KOPT-K1 (cell line): ENCODE results near the gene RACK1.

ENCODE experiments used
- H3K27ac ChIP-seq: fragments of 200-600 bp; sonication (generic); 2 replicates; pipeline ENCODE4 v1.5.1; 2016; ENCODE audit warnings: antibody characterized with exemption, mild to moderate bottlenecking, low read depth, low read length; ENCODE audit not compliant: poor library complexity, severe bottlenecking
- H3K36me3 ChIP-seq: fragments of 200-600 bp; sonication (generic); 2 replicates; pipeline ENCODE4 v1.5.1; 2017; ENCODE audit warnings: antibody characterized with exemption, mild to moderate bottlenecking, low read length, moderate library complexity; ENCODE audit not compliant: insufficient read depth
- H3K9me3 ChIP-seq: fragments of 200-600 bp; sonication (generic); 2 replicates; pipeline ENCODE4 v1.5.1; 2017; ENCODE audit warnings: antibody characterized with exemption, low read length, mild to moderate bottlenecking; ENCODE audit not compliant: insufficient read depth, poor library complexity, severe bottlenecking

The RACK1 gene

DNA sequence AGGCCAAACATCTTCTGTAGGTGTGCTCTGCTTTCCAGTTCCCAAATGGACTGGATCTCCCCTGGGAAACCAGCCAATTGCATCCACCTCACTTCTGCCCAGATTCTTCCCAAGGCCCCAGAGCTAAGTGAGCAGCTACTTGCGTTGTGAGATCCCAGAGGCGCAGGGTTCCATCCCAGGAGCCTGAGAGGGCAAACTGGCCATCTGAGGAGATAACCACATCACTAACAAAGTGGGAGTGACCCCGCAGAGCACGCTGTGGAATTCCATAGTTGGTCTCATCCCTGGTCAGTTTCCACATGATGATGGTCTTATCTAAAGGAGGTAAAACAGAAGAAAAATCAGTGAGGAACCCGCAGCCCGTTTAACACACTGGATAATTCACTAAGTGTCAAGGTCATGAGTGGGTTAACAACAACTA, 1.7 kb downstream of the RACK1 start:
- no peaks in the 10 kb centered on the region for H3K9me3 ChIP-seq
- peak overlapping the region; percentile 86 for H3K27ac ChIP-seq
- peaks cover 67% of the 10 kb centered on the region for H3K36me3 ChIP-seq

DNA sequence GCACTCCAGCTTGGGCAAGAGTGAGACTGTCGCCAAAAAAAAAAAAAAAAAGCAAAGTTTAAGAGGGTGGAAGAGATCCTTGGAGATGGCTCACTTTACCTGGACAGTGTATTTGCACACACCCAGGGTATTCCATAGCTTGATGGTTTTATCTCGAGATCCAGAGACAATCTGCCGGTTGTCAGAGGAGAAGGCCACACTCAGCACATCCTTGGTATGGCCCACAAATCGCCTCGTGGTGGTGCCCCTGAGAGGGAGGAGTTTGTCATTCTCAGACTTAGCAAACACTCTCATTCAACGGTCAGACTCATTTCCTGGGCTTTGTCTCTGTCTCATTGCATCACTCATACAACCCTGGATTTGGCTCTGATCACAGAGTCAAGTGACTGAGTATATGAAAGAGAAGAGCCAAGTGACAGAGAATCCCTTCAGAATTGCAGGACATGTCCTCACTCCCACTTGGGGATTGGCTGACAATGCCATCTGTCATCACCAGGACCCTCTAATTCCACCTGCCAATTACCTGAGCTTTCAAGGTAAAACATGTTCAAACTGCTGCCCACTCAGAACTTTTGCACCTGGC, 2.2 kb downstream of the RACK1 start:
- Histone ChIP-seq H3K27ac (peak overlapping the region; percentile 86), H3K9me3 (no peaks in the 10 kb centered on the region), H3K36me3 (peaks cover 72% of the 10 kb centered on the region)

DNA sequence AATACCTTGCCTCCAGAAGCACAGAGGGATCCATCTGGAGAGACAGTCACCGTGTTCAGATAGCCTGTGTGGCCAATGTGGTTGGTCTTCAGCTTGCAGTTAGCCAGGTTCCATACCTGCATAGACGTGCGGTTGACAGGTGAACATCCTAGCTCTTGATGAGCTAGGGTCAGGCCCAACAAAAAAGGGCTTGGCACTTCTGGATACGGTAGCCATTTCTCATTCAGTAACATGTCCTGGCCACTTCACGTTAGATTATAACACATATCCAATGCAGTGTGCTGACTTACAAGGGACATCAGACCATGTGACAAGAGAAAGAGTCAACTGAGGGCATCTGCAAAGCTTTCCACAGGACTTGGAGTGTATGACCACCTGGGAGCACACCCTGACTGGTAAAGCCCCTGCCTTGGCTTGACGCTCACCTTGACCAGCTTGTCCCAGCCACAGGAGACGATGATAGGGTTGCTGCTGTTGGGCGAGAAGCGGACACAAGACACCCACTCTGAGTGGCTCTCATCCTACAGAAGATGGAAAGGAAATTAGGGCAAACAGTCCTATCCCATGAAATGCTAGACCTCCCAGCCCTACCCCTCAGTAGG, 4.5 kb downstream of the RACK1 start:
- Histone ChIP-seq H3K27ac (no peak overlapping the region), H3K9me3 (no peaks in the 10 kb centered on the region), H3K36me3 (peaks cover 95% of the 10 kb centered on the region)

DNA sequence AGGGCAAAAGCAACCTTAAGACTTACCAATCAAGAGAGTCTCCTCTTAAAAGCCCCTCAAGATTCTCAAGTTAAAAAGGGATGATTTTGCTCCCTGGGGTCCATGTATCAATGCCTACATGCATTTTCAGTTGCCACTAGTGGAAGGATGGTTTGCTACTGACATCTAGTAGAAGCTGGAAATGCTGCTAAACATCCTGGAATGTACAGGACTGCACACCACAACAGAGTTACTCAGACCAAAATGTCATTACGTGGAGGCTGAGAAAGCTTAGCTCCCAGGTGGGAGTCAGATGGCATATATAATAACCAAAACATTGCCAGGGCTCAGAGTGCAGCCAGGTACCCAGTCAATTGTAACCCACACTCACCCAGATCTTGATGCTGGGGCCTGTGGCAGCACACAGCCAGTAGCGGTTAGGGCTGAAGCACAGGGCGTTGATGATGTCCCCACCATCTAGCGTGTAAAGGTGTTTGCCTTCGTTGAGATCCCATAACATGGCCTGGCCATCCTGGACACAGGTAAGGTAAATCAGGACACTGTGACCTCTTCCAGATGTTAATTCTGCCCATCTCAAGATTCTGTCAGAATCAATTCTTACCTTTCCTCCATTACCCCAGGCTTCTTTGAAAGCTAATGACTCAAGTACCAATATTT, 5.8 kb downstream of the RACK1 start:
- no peaks in the 10 kb centered on the region for H3K9me3 ChIP-seq
- peaks cover 99% of the 10 kb centered on the region for H3K36me3 ChIP-seq
- no peak overlapping the region for H3K27ac ChIP-seq

GRCh38 chr5:181236954-181237641, 6.6 kb downstream of the RACK1 start:
- H3K9me3 ChIP-seq = no peaks in the 10 kb centered on the region
- H3K27ac ChIP-seq = no peak overlapping the region
- H3K36me3 ChIP-seq = peaks cover 99% of the 10 kb centered on the region

DNA sequence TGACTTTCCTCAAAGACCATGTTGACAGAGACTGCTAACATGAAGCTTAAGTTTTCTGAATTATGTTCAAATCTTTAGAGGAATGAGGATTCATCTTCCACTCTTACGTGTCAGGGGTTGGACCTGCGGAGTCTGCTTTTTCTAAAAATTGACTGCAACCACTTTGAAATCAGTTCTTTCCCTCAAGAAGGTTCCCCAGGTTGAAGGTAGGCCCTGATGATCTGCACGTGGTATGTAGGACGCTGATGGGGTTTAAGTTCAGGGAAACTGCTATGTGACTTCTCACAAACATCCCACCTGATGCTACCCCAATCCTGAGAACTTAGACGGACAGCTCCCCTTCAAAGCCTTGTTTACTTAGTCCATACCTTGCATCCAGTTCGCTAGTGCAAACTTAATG, 7.2 kb downstream of the RACK1 start:
- H3K36me3 ChIP-seq = peaks cover 99% of the 10 kb centered on the region
- H3K9me3 ChIP-seq = no peaks in the 10 kb centered on the region
- no peak overlapping the region for H3K27ac ChIP-seq

DNA sequence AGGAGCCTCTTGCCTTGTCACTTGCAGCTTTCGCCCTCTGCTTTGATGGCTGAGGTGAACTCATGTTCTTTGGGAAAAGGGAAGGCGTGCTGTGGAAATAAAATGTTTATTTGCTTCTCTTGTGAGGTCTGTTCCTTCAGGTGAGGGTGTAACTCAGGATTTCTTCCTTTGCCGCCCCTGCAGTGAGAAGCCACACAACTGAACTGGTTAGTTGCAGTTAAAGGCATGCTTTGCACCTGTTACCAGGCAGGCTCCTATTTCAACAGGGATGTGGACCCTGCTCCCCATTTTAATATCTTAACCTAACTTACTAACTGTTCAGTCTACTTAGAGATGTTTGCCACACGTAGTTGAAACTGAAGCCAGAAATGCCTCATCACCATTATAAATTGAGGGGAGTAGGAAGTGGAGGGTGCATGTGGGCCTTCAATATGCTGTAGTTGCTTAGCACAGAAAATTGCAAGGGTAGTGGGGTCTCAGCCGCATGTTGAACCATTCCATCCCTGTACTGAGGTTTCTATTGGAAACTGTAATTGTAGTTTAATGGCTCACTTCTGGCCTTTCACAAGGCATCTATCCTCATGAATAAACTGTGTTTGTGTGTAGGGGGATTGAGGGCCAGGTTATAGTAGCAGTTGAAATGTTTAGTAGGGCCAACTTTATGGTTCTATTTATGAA, 7.9 kb downstream of the RACK1 start:
- Histone ChIP-seq H3K27ac (no peak overlapping the region), H3K36me3 (peaks cover 99% of the 10 kb centered on the region), H3K9me3 (no peaks in the 10 kb centered on the region)

DNA sequence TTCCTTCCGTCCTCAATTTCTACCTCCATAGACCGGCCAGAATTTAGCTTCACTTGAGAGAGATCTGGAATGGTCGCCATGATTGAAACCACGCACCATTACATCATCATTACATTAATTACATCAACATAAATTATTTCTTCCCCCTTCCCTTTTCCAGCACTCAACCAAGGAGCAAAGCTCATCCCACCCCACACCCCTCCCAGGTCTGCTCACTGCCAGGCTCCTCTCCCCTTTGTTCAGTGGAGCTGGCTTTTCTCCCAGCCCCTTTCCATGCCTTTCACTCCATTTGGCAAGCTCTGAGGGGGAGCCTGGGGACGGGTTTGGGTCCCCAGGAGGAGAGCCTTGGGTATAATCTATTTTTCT, 8.4 kb downstream of the RACK1 start:
- Histone ChIP-seq H3K36me3 (peaks cover 96% of the 10 kb centered on the region), H3K27ac (no peak overlapping the region), H3K9me3 (no peaks in the 10 kb centered on the region)

DNA sequence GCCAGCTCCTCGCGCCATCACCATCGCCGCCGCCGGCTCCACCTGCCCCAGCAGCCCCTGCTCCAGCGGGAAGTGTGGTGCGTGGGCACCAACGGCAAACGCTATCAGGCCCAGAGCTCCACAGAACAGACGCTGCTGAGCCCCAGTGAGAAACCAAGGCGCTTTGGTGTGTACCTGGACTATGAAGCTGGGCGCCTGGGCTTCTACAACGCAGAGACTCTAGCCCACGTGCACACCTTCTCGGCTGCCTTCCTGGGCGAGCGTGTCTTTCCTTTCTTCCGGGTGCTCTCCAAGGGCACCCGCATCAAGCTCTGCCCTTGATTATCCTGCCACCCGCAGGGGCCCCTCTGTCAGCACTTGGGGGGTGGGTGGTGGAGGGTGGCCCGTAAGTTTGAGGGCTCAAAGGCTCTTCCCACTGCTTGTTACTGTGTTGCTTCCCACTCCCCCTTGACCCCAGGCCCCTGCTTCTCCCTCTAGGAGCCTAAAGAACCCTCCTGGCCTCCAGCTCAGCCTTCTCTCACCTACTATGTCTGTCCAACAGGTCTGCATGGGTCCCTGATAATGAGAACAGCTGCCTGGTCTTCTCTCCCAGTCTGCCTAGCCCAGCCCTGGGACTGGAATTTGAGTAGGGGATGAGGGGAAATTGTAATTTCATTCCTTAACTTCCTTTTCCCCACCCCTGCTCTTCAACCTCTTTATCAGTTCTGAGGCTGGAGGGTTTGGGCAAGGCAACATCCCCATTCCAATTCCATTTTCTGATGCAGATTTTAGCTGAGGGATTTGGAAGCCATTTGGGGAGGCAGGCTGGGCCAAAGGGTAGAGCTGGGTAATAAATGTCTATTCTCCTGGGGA, 9.0 kb downstream of the RACK1 start:
- H3K36me3 ChIP-seq = peaks cover 90% of the 10 kb centered on the region
- H3K9me3 ChIP-seq = no peaks in the 10 kb centered on the region
- no peak overlapping the region for H3K27ac ChIP-seq

GRCh38 chr5:181233801-181234454, 9.8 kb downstream of the RACK1 start:
- Histone ChIP-seq H3K9me3 (no peaks in the 10 kb centered on the region), H3K27ac (no peak overlapping the region), H3K36me3 (peaks cover 89% of the 10 kb centered on the region)

DNA sequence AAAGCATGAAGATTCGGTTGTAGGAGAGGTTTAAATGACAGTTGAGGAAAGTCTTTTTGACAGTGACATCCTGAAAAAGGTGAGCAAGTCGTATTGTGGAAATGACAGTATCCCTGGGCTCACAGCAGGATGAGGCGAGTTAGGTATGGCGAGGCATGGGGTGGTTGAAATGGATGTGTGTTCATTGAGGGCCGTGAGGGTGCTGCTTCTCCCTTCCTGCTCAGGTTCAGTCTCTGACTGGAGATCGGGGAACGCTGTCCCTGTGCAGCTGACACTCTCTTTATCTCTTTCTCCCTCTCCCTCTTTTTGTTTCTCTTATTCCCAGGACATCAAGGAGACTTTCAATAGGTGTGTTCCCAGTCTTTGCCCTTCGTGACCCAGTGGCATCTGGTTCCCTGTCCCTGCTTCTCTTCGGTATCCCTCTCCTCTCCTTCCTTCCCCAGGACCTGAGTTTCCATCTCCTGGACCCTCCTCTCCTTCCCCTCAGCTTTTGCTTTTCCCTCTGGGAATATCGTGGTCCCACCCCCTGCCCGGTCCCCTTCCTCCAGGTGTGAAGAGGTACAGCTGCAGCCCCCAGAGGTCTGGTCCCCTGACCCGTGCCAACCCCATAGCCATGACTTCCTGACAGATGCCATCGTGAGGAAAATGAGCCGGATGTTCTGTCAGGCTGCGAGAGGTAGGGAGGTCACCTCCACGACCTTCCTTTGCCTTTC, 10.5 kb downstream of the RACK1 start:
- Histone ChIP-seq H3K27ac (no peak overlapping the region), H3K9me3 (no peaks in the 10 kb centered on the region), H3K36me3 (peaks cover 83% of the 10 kb centered on the region)

DNA sequence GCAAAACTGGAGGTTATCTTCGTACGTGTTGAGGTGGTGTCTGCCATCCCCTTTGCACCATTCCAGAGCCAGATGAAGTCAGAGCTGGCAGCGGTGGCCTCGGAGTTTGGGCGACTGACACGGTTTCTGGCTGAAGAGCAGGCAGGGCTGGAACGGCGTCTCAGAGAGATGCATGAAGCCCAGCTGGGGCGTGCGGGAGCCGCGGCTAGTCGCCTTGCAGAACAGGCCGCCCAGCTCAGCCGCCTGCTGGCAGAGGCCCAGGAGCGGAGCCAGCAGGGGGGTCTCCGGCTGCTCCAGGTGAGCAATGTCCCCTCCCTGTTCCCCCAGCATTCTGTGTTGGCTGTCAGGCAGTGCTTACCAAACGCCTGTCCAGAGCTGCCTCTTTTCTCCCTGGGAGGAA, 11.1 kb downstream of the RACK1 start:
- H3K27ac ChIP-seq = no peak overlapping the region
- peaks cover 81% of the 10 kb centered on the region for H3K36me3 ChIP-seq

GRCh38 chr5:181231432-181231831, 12.3 kb downstream of the RACK1 start:
- Histone ChIP-seq H3K9me3 (no peaks in the 10 kb centered on the region), H3K36me3 (peaks cover 81% of the 10 kb centered on the region), H3K27ac (peak overlapping the region; percentile 81)

More for the DNA sequence above, 11.1 kb downstream of the RACK1 start:
- H3K9me3 ChIP-seq = no peaks in the 10 kb centered on the region
